Measurements from ENCODE around the gene HCRT. TPM values are rescaled to one million over a fixed set of nuclear protein-coding genes. Genes with fewer than 3 reads are reported as not detected.
"Not testable (repeated sequence)": the region's sequence is repeated elsewhere in the genome, so short reads cannot be mapped to it uniquely, and the experiment has no call there.

HCRT gene
- total RNA-seq, 2 experiments from 2014 or later: not detected

DNA sequence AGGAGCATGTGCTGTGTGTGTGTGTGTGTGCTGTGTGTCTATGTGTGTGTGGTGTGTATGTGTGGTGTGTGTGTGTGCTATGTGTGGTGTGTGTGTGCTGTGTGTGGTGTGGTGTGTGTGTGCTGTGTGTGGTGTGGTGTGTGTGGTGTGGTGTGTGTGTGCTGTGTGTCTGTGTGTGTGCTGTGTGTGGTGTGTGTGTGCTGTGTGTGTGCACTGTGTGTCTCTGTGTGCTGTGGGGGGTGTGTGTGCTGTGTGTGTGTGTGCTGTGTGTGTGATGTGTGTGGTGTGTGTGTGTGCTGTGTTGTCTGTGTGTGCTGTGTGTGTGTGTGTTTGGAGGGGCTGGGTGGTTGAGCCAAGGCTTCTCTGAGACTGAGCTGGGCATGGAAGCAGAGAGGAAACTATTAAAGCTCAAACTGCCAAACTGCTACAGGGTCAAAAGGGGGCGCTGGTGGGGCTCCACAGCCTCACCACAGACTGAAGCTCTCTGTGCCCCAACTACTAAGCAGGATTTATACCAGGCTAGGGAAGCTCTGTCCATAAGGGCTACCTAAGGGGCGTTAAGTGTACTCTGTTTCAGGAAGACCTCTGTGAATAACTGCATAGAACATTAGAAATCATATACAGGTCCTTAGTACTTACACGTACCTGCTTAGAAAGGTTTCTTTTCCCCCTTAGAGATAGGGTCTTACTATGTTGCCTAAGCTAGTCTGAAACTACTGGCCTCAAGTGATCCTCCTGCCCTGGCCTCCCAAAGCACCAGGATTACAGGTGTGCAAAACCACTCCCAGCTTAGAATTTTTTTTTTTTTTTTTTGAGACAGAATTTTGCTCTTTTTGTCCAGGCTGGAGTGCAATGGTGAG, 36.9 kb upstream of the HCRT start:
- Histone ChIP-seq H3K4me2 (ENCODE audit: low read length) (no peak overlapping the region), H3K4me1 (ENCODE audit: insufficient read depth, low read length, poor library complexity, severe bottlenecking) (no peaks in the 10 kb centered on the region), H3K4me3 (ENCODE audit: low read depth, low read length, poor library complexity, severe bottlenecking) (no peak overlapping the region), H3K9me3 (ENCODE audit: low read length) (no peaks in the 10 kb centered on the region), H2AFZ (ENCODE audit: low read length) (no peak overlapping the region), H3K27ac (ENCODE audit: low read depth, low read length, poor library complexity, severe bottlenecking) (no peak overlapping the region), H3K36me3 (ENCODE audit: insufficient read depth, low read length) (peaks cover 2% of the 10 kb centered on the region; the same call in 1 of the 2 replicates), H3K79me2 (ENCODE audit: insufficient read depth, low read depth, low read length) (no peaks in the 10 kb centered on the region), H4K20me1 (ENCODE audit: insufficient read depth, low read length) (no peaks in the 10 kb centered on the region), H3K9me2 (ENCODE audit: insufficient read depth, low read length) (no peaks in the 10 kb centered on the region)
- TF ChIP-seq EZH2phosphoT487 (IDR thresholded peaks at IDR 0.05; ENCODE audit: borderline replicate concordance, low read depth, low read length) (no peak), CTCF (conservative IDR thresholded peaks at IDR 0.05; ENCODE audit: low read length) (peak; percentile 87)
- no TSS peak for BruUV-seq (replicated peaks)
- peak; percentile 66 for DNase-seq (ENCODE audit: low spot score)
- POLR2A ChIA-PET: interaction anchor here (0.6 kb wide), 1 partner anchor 92 kb away, joined by 4 read pairs; no protein-coding TSS in a partner anchor
- intact Hi-C loops (cut with micrococcal nuclease; ENCODE audit: unreplicated experiment): loop anchor here (10.0 kb wide), 2 partner anchors 53 to 183 kb away; partner anchors contain the start of gene STAT5B
- CTCF ChIA-PET (ENCODE audit: unreplicated experiment): interaction anchor here (0.6 to 1.3 kb wide), 7 partner anchors 24 to 459 kb away, joined by 3 to 5 read pairs (median 3); no protein-coding TSS in a partner anchor

- H3K27ac ChIP-seq (ENCODE audit: low read depth, low read length, poor library complexity, severe bottlenecking); CTCF ChIA-PET (ENCODE audit: unreplicated experiment); DNase-seq (ENCODE audit: low spot score); H3K4me3 ChIP-seq (ENCODE audit: low read depth, low read length, poor library complexity, severe bottlenecking); H3K4me2 ChIP-seq (ENCODE audit: low read length); H3K79me2 ChIP-seq (ENCODE audit: insufficient read depth, low read depth, low read length); H3K9me2 ChIP-seq (ENCODE audit: insufficient read depth, low read length); POLR2A ChIA-PET; H2AFZ ChIP-seq (ENCODE audit: low read length); BruUV-seq (replicated peaks); H4K20me1 ChIP-seq (ENCODE audit: insufficient read depth, low read length); H3K9me3 ChIP-seq (ENCODE audit: low read length); intact Hi-C loops (cut with micrococcal nuclease; ENCODE audit: unreplicated experiment); H3K4me1 ChIP-seq (ENCODE audit: insufficient read depth, low read length, poor library complexity, severe bottlenecking); H3K36me3 ChIP-seq (ENCODE audit: insufficient read depth, low read length): not testable (repeated sequence)
These were observed 34.0 kb upstream of the HCRT start for GRCh38 chr17:42219280-42219679.

- Histone ChIP-seq H3K4me2 (ENCODE audit: low read length) (no peak overlapping the region), H3K36me3 (ENCODE audit: insufficient read depth, low read length) (peaks cover 13% of the 10 kb centered on the region; the same call in 1 of the 2 replicates), H3K4me3 (ENCODE audit: low read depth, low read length, poor library complexity, severe bottlenecking) (no peak overlapping the region), H3K27ac (ENCODE audit: low read depth, low read length, poor library complexity, severe bottlenecking) (no peak overlapping the region), H3K9me2 (ENCODE audit: insufficient read depth, low read length) (no peaks in the 10 kb centered on the region), H2AFZ (ENCODE audit: low read length) (no peak overlapping the region), H3K4me1 (ENCODE audit: insufficient read depth, low read length, poor library complexity, severe bottlenecking) (no peaks in the 10 kb centered on the region), H3K79me2 (ENCODE audit: insufficient read depth, low read depth, low read length) (no peaks in the 10 kb centered on the region), H4K20me1 (ENCODE audit: insufficient read depth, low read length) (no peaks in the 10 kb centered on the region), H3K9me3 (ENCODE audit: low read length) (no peaks in the 10 kb centered on the region)
- CTCF ChIA-PET (ENCODE audit: unreplicated experiment): no interaction called here
- intact Hi-C loops (cut with micrococcal nuclease; ENCODE audit: unreplicated experiment): no loop called here
- TF ChIP-seq EZH2phosphoT487 (IDR thresholded peaks at IDR 0.05; ENCODE audit: borderline replicate concordance, low read depth, low read length): no peak
- no peak for TF ChIP-seq CTCF (conservative IDR thresholded peaks at IDR 0.05; ENCODE audit: low read length)
- POLR2A ChIA-PET: interaction anchor here (0.7 to 1.0 kb wide), 2 partner anchors 24 to 1592 kb away, joined by 3 read pairs; no protein-coding TSS in a partner anchor
- no peak for DNase-seq (ENCODE audit: low spot score)
- no TSS peak for BruUV-seq (replicated peaks)
These were observed 28.9 kb upstream of the HCRT start for GRCh38 chr17:42214156-42214555.

All from OCI-LY7 (cell line).